HG03039 (cell line): ENCODE results near the gene RPL27.

ENCODE experiments used
- ATAC-seq: cut with Tn5 transposase; IDR thresholded peaks from one replicate; pipeline ENCODE4 v1.9.1; 2021; ENCODE audit warnings: mild to moderate bottlenecking, moderate library complexity; ENCODE audit not compliant: unreplicated experiment

Gene RPL27

GRCh38 chr17:43043307-43043706 is 45.1 kb downstream of the RPL27 start:
- ATAC-seq: no peak

GRCh38 chr17:43044024-43044423 is 45.8 kb downstream of the RPL27 start:
- no peak for ATAC-seq

- no peak for ATAC-seq
Measured at GRCh38 chr17:43051969-43052368, 53.8 kb downstream of the RPL27 start.
